ENCODE measurements around the gene SIGMAR1. TPM values are rescaled to one million over a fixed set of nuclear protein-coding genes. Genes with fewer than 3 reads are reported as not detected.

Gene SIGMAR1
- total RNA-seq, 2 experiments from 2014 or later = 11.7 to 12.1 TPM

DNA sequence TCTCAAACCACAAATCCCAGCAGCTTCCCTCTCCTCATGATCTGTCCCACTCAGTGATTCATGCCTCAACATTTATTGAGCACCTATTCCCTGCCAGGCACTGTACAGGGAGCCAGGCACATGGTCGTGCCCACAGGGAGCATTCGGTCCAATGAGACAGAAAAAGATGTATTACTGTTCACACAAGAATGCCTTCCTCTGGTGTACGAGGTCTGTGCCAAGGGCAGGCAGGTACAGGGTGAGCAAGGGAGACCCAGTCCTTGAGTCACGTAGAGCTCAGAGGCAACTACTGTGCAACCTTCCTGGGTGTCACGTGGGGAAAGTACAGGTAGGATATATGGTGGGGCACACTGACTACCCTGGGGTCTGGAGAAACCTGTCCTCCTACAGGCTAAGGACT is 52.6 kb downstream of the SIGMAR1 start:
- Mint-ChIP-seq H3K9me3 (no peaks in the 10 kb centered on the region), H3K4me1 (ENCODE audit: low read depth) (peaks cover 10% of the 10 kb centered on the region), H3K27me3 (peaks cover 89% of the 10 kb centered on the region), H3K27ac (no peak overlapping the region), H3K36me3 (ENCODE audit: low read depth) (no peaks in the 10 kb centered on the region), H3K4me3 (no peak overlapping the region)
- DNase-seq = no peak
- intact Hi-C loops (cut with DNase I, micrococcal nuclease) = no loop called here
- Histone ChIP-seq H3K36me3 (ENCODE audit: insufficient read depth, low read length) (no peaks in the 10 kb centered on the region), H3K9me3 (ENCODE audit: control insufficient read depth in 1 of 2, insufficient read depth in 1 of 2, low read length in 2 of 2) (peaks cover 0 to under 1% of the 10 kb centered on the region in 2 experiments), H3K27me3 (ENCODE audit: control insufficient read depth in 1 of 2, insufficient read depth in 2 of 2, low read length in 2 of 2) (peaks cover 50 to 80% of the 10 kb centered on the region in 2 experiments), H3K4me1 (ENCODE audit: insufficient read depth, low read length) (peaks cover 8% of the 10 kb centered on the region), H3K27ac (ENCODE audit: low read depth in 1 of 2, low read length in 2 of 2) (no peak overlapping the region), H3K4me3 (ENCODE audit: low read length) (no peak overlapping the region)
- ChIA-PET POLR2A (no interaction called here), CTCF (no interaction called here)
- TF ChIP-seq, protein P1, sequence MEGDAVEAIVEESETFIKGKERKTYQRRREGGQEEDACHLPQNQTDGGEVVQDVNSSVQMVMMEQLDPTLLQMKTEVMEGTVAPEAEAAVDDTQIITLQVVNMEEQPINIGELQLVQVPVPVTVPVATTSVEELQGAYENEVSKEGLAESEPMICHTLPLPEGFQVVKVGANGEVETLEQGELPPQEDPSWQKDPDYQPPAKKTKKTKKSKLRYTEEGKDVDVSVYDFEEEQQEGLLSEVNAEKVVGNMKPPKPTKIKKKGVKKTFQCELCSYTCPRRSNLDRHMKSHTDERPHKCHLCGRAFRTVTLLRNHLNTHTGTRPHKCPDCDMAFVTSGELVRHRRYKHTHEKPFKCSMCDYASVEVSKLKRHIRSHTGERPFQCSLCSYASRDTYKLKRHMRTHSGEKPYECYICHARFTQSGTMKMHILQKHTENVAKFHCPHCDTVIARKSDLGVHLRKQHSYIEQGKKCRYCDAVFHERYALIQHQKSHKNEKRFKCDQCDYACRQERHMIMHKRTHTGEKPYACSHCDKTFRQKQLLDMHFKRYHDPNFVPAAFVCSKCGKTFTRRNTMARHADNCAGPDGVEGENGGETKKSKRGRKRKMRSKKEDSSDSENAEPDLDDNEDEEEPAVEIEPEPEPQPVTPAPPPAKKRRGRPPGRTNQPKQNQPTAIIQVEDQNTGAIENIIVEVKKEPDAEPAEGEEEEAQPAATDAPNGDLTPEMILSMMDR (IDR thresholded peaks at IDR 0.05) = no peak
- no peak for ATAC-seq (ENCODE audit: poor library complexity)

Other genes with a start within 250 kb of the SIGMAR1 start
- 1 to 10 TPM; 7.7 to 8.5 TPM for gene FAM219A, start 179.2 kb downstream of the SIGMAR1 start, total RNA-seq
- not detected for gene DNAI1, start 179.0 kb downstream of the SIGMAR1 start, total RNA-seq
- gene ENHO, start 114.8 kb downstream of the SIGMAR1 start, total RNA-seq = under 1 TPM in 1 of 2 experiments, not detected in 1; 0.45 TPM
- gene CNTFR, start 48.1 kb downstream of the SIGMAR1 start, total RNA-seq = not detected
- gene RPP25L, start 25.7 kb downstream of the SIGMAR1 start, total RNA-seq = 1 to 10 TPM; 4.6 to 5.7 TPM
- gene DCTN3, start 17.3 kb downstream of the SIGMAR1 start, total RNA-seq = 10 to 100 TPM; 81.5 to 84.4 TPM
- gene ARID3C, start 8.7 kb downstream of the SIGMAR1 start, total RNA-seq = under 1 TPM; 0.25 to 0.34 TPM
- gene GALT, start 8.9 kb upstream of the SIGMAR1 start, total RNA-seq = 100 to 1,000 TPM; 115 TPM
- gene IL11RA, start 14.4 kb upstream of the SIGMAR1 start, total RNA-seq = 100 to 1,000 TPM; 117 TPM
- not detected for gene CCL27, start 24.9 kb upstream of the SIGMAR1 start, total RNA-seq
- not detected for gene CCL19, start 53.5 kb upstream of the SIGMAR1 start, total RNA-seq
- gene CCL21, start 72.3 kb upstream of the SIGMAR1 start, total RNA-seq = not detected

Measured in CD4-positive, alpha-beta T cell (primary cell).